ENCODE data around the gene TRPC4AP. TPM values are rescaled to one million over a fixed set of nuclear protein-coding genes. Genes with fewer than 3 reads are reported as not detected.

TRPC4AP gene
- total RNA-seq, 4 donors from 2014 or later: 58.4 to 67.4 (median 63.5) TPM

GRCh38 chr20:35000311-35000921, 92.2 kb downstream of the TRPC4AP start:
- ATAC-seq (no peak), DNase-seq (no peak)
- in situ Hi-C loops (cut with MboI; ENCODE audit: low sequenced_read_pairs in 4 of 4) (no loop called here), intact Hi-C loops (cut with DNase I; ENCODE audit: low total_unique reads) (no loop called here)
- Histone ChIP-seq H3K36me3 (peaks cover 0 to 68% of the 10 kb centered on the region in 2 donors), H3K4me3 (no peak overlapping the region), H3K9me3 (no peaks in the 10 kb centered on the region), H3K4me1 (peaks cover 13 to 15% of the 10 kb centered on the region in 2 donors), H3K27me3 (no peaks in the 10 kb centered on the region), H3K27ac (peak overlapping the region; percentile 72 to 91 (median 84))
- TF ChIP-seq CTCF (IDR thresholded peaks at IDR 0.05 in 4 of 5, conservative IDR thresholded peaks at IDR 0.05 in 1 of 5) (no peak), POLR2A (IDR thresholded peaks at IDR 0.05) (no peak)

GRCh38 chr20:34999782-35000181, 92.8 kb downstream of the TRPC4AP start:
- DNase-seq (no peak), ATAC-seq (peak in 1 of 2 donors; percentile 5)
- no peaks in the 10 kb centered on the region for H3K27me3 ChIP-seq
- peaks cover 0 to 67% of the 10 kb centered on the region in 2 donors for H3K36me3 ChIP-seq
- intact Hi-C loops (cut with DNase I; ENCODE audit: low total_unique reads): no loop called here
- no peaks in the 10 kb centered on the region for H3K9me3 ChIP-seq
- peak overlapping the region; percentile 72 to 91 (median 84) for H3K27ac ChIP-seq
- no peak overlapping the region for H3K4me3 ChIP-seq
- H3K4me1 ChIP-seq: peaks cover 13 to 15% of the 10 kb centered on the region in 2 donors
- in situ Hi-C loops (cut with MboI; ENCODE audit: low sequenced_read_pairs in 4 of 4): no loop called here
- TF ChIP-seq CTCF (IDR thresholded peaks at IDR 0.05 in 4 of 5, conservative IDR thresholded peaks at IDR 0.05 in 1 of 5) (no peak), POLR2A (IDR thresholded peaks at IDR 0.05) (no peak)

- H3K4me3 ChIP-seq: no peak overlapping the region
- peak; percentile 70 to 75 for ATAC-seq
- H3K27me3 ChIP-seq: no peaks in the 10 kb centered on the region
- H3K9me3 ChIP-seq: no peaks in the 10 kb centered on the region
- in situ Hi-C loops (cut with MboI; ENCODE audit: low sequenced_read_pairs in 4 of 4) (no loop called here), intact Hi-C loops (cut with DNase I; ENCODE audit: low total_unique reads) (no loop called here)
- TF ChIP-seq POLR2A (IDR thresholded peaks at IDR 0.05) (no peak), CTCF (IDR thresholded peaks at IDR 0.05 in 4 of 5, conservative IDR thresholded peaks at IDR 0.05 in 1 of 5) (peak in 3 of 5 experiments; percentile 15 to 26 (median 24))
- peaks cover 13 to 15% of the 10 kb centered on the region in 2 donors for H3K4me1 ChIP-seq
- H3K27ac ChIP-seq: peak overlapping the region; percentile 72 to 91 (median 84)
- peak; percentile 67 to 92 for DNase-seq
- H3K36me3 ChIP-seq: peaks cover 0 to 67% of the 10 kb centered on the region in 2 donors
These were observed 93.6 kb downstream of the TRPC4AP start for GRCh38 chr20:34999021-34999451.

- DNase-seq: no peak
- ATAC-seq: no peak
- Histone ChIP-seq H3K27ac (peak overlapping the region; percentile 72 to 91 (median 84)), H3K4me1 (peaks cover 13 to 15% of the 10 kb centered on the region in 2 donors), H3K27me3 (no peaks in the 10 kb centered on the region), H3K36me3 (peaks cover 0 to 63% of the 10 kb centered on the region in 2 donors), H3K9me3 (no peaks in the 10 kb centered on the region), H3K4me3 (no peak overlapping the region)
- intact Hi-C loops (cut with DNase I; ENCODE audit: low total_unique reads) (no loop called here), in situ Hi-C loops (cut with MboI; ENCODE audit: low sequenced_read_pairs in 4 of 4) (no loop called here)
- TF ChIP-seq CTCF (IDR thresholded peaks at IDR 0.05 in 4 of 5, conservative IDR thresholded peaks at IDR 0.05 in 1 of 5) (no peak), POLR2A (IDR thresholded peaks at IDR 0.05) (no peak)
These were observed 94.2 kb downstream of the TRPC4AP start for GRCh38 chr20:34998331-34998950.

Data from gastrocnemius medialis (tissue), 4 donors.